Suppressor macrophage treated with lipopolysaccharide for 1 hour (primary cell): ENCODE results near the gene PHF13.
"Not testable (repeated sequence)": the region's sequence is repeated elsewhere in the genome, so short reads cannot be mapped to it uniquely, and the experiment has no call there.

Experiments
- DNase-seq, 3 donors: peaks; one replicate each; pipeline ENCODE4 v3.0.0-alpha.2; 2020 to 2022

Gene PHF13

DNA sequence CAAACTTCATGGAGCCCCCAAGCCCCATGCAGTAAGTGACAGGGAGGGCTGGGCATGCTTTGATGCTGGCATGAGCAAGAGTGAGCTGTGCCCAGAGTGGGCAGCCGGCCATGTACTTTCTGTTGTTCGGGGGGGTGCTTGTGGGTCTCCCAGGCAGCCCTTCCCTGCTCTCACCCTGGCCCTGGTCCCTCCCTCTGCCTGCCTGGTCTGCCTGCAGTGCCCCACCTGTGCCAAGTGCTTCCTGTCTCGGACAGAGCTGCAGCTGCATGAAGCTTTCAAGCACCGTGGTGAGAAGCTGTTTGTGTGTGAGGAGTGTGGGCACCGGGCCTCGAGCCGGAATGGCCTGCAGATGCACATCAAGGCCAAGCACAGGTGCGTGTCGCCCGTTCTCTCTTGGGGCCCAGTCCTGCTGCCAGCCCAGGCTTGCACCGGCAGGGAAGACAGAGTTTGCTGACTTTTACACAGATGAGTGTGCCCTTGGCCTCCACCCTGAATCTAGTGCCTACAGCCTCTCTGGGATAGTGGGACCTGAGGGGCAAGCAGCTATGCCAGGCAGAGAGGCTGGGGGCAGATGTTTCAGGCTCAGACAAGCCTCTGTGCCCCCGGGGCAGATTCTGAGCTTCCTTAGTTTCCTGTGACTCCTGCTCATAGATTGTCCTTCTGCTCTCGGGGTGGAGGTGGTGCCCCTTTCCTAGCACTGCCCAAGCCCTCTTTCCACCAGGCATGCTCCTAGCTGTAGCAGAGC is 26.1 kb upstream of the PHF13 start:
- no peak for DNase-seq

DNA sequence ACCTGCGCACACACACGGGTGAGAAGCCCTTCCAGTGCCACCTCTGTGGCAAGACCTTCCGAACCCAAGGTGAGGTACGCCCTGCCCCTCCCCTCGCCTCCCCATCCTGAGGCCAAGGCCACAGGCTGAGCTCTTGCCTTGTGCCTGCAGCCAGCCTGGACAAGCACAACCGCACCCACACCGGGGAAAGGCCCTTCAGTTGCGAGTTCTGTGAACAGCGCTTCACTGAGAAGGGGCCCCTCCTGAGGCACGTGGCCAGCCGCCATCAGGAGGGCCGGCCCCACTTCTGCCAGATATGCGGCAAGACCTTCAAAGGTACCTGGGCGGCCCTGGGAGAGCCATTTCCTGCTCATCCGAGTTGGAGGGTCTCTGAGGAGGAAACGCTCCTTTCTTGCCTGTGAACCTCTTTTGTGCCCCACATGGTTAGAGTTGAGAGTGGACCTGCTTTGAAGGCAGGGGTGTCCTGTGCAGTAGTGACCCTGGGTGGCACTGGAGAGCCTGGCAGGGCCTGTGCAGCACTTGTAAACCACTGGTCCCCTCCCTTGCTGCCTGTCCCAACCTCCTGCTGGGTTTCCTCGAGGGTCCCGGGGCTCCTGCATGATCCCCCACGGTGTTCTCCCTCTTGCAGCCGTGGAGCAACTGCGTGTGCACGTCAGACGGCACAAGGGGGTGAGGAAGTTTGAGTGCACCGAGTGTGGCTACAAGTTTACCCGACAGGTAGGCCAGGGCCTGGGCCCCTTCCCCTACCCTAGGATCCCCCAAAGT is 25.2 kb upstream of the PHF13 start:
- no peak for DNase-seq

DNA sequence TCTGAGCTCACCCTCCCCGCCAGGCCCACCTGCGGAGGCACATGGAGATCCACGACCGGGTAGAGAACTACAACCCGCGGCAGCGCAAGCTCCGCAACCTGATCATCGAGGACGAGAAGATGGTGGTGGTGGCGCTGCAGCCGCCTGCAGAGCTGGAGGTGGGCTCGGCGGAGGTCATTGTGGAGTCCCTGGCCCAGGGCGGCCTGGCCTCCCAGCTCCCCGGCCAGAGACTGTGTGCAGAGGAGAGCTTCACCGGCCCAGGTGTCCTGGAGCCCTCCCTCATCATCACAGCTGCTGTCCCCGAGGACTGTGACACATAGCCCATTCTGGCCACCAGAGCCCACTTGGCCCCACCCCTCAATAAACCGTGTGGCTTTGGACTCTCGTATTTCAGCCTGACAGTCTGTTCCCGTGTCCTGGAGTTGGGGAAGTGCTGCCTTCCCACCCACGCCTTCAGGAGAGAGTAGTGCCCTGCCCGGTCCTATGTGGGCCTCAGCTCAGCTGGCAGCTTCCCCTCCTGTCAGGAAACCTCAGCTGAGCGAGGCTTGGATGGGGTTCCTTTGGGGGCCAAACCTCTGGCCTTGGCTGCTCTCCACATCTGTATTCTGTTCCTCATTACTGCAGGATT is 24.5 kb upstream of the PHF13 start:
- DNase-seq: peak; percentile 81 to 87 (median 82)

DNA sequence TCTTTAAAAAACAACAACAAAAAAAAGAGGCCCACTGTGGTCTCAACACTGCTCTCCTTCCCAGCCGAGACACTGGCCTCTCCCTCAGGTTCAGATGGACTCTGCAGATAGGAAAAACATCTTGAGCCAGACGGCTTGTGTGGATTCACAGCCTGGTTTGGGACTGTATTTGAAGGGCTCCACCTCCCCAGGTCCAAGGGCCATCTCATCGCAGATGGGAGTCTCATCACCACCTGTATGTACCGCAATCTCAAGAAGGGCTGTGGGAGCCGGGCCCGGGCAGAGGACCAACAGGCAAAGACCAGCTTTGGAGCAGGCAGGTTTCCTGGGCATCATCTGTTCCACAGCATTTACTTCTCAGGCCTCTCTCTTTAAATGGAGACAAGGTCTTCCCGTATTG is 23.5 kb upstream of the PHF13 start:
- DNase-seq: no peak

DNA sequence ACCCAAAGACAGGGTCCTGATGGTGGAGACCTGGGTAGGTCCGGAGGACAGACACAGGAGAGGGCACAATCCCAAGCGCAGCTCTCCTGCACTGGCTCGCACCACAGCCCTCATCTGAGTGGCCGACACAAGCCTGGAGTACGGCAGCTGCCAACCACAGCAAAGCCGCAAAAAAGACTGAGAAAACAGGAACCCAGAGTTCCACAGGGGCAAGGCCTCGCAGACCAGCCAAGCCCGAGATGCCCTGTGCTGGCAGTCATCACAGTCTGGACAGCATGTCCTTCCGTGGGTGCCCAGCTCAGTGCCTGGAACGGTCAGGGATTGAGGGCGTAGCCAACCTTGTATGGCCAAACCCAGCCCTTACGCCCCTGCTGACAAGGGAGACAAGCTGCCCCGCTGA is 22.3 kb upstream of the PHF13 start:
- peak; percentile 56 to 65 (median 64) for DNase-seq

DNA sequence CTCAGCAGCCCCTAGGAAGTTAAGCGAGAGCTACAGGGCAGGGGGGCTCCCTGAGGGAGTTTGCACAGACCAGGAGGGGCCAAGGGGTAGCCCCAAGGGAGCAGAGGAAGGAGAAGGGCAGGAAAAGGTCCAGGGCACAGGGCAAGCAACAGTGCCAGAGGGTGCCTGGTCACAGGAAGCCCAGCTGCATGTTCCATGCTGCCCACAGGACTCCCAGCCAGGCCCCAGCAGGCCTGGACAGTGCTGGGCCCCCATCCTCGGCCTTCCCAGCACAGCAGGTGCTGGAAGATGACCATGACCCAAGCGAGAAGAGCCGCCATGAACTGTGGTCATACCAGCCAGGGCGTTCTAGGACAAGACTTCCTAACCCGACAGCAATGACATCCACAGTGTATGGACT is 21.9 kb upstream of the PHF13 start:
- DNase-seq: no peak

DNA sequence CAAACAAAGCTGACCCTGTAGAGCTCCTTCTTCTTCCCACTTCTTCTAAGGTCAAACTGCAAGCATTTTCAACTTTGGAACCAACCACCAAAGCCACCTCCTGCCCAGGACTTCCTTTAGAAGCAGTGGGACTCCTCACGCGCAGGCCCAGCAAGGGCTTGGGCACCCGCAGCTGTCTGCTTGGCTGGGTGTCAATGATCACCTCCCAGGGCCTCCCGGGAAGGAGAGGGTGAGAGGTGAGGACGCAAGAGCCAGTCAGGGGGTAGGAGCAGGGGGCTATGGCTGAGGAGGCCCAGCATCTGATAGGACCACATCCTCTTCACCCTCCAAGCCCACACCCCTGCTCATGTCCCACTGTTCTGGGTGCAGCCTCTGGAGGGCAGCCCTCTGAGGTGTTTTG is 21.1 kb upstream of the PHF13 start:
- DNase-seq: no peak

DNA sequence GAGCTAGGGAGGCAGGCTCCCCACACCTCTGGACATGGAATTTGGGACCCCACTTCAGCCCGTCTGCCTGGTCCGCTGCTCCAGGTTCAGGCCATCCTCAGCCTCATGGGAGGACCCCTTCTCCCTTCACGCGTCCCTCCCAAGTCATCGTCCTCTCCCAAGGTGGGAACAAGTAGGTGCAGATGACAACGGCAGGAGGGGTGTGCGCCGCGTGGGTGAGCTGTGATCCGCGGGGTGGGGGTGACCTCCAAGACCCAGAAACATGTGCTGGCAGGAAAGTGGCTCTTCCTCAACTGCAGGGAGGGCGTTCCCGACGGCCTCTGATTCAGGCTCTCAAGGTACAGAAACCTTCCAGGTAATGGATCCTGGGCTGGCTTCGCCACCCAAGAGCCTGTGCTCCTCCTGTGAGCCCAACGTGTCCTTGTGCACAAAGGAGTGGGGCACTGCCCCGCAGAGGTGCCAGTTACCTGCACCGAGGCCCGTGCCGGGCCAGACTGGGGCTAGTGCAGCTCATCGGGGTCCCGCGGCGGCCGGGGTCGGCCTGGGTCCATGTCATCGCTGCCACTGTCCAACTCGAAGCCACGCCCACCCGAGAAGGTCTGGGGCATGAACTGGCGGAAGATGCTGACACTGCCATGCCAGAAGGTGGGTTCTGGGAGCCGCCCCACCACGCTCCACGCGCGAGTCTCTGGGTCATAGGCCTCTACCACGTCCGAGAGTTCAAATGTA is 20.5 kb upstream of the PHF13 start:
- DNase-seq: no peak

DNA sequence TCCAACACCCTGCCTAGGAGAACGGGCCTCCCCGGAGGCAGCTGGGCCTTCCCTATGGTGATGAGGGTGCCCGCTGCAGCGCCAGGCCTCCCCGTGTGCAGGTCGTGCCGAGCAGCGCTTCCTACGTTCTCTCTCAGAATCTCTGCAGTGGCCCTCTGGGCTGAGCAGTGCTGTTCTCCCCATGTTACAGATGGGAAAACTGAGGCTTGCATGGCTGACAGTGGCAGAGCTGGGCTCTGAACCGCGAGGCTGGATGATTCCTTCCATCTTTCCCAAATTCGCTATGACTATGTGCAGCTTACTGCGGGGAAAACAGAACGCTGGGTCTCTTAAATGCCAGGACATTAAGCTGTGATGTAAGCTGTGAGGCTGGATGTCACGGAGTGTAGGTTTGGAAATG is 19.7 kb upstream of the PHF13 start:
- DNase-seq: no peak

DNA sequence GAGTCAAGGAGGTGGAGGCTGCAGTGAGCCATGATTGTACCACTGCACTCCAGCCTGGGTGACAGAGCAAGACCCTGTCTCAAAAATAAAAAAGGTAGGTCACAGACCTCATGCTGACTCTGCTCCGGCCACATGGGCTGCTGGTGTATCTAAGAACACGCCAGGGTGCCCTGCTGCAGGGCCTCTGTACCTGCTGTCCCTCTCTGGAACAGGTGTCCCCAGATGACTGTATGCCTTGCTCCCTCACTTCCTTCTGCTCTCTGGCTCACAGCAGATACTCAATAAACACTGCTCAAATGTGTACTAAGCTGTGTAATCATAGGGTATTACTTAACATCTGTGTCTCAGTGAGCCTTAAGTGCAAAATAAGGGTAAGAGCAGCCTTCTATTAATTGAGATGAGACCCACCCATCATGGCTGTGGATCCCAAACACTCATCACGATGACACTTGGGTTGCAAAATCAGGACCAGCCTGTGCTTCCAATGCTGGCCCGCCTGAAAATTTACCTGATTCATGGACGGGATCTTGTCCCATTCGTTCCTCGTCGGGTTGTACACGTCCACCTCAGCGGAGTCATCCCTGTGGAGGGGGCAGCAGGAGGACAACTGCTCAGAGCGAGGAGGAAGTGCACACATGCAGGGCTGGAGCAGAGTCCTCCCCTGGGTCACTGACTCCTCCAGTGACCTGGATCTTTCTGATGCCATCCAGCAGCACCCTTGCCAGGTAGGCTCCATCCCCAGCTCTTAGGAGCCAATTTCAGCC is 18.4 kb upstream of the PHF13 start:
- no peak for DNase-seq

DNA sequence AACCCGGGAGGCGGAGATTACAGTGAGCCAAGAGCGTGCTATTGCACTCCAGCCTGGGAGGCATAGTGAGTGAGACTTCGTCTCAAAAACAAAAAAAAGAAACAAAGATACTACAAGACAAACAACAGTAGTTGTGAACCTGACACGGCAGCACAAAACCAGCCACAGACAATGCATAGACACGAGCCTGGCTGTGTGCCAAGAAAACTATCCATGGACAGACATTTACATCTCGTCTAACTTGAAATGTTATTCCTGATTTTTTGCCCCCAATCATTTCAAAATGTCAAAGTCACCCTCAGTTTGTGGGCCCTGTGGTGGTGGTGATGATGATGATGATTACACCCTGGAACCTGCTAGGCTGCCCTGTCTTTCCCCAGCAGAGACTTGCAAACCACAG is 17.2 kb upstream of the PHF13 start:
- no peak for DNase-seq

DNA sequence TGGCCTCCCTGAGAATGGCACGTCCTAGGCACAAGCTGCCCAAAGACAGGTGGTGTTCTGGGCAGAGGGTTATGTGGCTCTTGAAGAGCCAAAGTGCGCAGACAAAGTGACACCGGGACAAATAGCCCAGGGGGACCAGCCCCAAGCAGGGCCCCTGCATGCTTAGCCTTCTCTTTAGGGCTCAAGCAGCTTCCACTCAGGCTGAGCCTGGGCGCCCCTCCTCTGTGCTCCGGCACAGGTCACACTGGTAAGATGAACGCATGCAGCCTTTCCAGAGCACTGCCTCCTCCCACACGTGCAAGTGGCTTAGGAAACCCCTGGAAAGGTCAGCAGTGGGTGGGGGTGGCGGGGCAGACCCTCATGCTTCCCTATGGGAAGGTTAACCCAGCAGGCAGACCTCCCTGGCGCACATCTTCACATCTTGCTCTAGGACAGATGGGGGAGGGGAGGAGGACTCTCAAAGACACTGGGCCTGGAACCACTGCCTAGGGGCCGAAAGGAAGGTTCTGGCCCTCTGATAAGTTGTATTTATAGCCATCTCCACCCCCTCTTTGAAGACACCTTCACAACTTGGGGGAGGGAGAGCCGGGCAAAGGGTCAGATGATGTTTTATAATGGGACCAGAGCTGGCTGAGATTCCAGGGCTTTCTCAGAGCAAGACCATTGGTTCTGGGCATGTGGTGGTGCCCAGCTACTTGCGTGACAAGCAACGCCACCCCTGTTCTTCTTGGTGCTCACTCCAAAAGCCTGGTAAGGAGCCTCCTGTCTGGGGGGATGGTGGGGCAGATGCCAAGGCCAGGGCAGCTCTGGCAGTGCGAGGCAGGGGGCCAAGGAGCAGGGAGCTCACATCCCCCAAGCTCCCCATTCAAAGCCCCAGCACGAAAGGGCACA is 16.4 kb upstream of the PHF13 start:
- no peak for DNase-seq

DNA sequence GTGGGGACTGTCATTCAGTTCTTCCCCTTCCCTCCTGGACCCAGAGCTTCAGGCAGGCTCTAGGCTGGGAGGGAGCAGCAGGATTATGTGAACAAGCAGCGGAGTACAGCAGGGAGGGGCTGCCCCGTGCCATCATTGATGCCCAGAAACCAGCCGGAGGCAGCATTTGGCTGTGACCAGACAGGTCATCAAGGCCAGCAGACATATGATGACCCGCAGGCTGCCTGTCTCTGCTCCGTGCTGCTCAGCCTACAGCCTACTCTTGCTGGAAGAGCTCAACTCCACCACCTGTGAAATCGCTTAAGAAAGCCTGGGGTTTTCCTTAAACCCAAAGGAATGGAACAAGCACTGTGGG is 15.8 kb upstream of the PHF13 start:
- no peak for DNase-seq

DNA sequence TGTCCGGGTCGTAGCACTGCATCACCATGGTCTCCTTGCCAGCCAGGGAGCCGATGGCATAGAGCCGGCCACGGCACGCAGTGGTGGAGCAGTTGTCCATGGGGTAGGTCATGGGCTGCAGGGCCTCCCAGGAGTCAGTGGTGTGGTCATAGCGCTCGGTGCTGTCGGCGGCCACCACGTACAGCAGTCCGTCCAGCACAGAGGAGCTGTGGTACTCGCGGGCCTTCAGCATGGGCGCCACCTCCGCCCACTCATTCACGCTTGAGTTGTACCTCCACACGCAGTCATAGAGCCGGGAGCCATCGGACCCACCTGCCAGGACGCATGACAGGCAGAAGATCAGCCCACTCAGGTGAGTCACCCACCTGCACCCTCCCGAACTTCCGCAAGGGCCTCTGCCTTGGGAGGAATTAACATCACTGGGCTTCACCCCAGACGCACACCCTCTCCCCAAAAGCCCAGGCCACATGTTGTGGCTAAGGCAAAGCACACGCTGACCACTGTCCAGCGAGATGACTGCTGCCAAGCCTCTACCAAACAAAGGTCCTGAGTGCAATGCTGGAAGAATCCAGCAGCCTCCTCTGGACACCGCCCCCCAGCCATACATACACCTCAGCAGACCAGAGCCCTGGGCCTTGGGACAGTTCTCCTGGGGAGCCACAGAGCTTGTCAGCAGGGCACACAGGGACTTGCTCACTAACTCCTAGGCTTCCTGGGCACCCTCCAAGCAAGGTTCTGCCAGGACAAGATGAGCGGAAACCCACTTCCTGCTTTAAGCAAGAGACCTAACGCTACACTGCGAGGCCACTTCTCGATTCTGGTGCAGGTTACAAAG is 14.2 kb upstream of the PHF13 start:
- peak; percentile 56 to 63 (median 61) for DNase-seq

DNA sequence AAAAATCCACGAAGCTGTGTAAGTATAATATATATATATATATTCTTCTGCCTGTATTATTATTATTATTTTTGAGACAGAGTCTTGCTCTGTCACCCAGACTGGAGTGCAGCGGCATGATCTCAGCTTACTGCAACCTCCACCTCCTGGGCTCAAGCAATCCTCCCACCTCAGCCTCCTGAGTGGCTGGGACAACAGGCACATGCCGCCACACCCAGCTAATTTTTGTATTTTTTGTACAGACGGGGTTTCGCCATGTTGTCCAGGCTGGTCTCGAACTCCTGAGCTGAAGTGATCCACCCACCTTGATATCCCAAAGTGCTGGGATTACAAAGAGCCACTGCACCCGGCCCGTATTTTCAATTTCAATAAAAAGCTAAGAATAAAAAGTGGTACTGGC is 13.5 kb upstream of the PHF13 start:
- DNase-seq: not testable (repeated sequence)

DNA sequence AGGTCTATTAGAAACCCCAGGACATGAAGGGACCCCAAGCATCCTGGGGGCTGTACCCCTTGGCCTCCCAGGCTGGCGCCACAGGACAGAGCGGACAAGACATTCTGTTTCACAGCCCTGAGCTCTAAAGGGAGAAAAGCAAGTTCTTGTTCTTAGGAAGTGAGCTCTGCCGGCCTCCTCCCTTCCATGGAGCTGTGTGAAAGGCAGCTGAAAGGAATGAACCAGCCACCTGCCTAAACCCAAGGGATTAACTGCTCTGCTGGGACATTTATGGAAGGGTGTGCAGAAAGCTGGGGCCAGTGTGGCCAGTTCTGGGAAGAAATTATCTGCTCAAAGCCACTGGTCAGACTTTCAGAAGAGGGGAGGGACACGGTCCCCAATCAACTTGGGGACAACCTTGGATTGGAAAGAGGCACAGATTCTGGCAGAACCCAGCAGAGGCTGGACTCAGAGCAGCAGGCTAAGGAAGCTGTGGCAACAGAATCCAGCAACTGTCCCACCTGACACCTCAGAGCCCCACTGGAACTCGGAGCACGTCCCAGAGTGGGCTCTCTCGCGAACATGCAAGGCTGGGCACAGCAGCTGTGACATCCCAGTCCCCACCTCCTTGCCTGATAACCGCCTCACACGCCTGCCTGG is 13.0 kb upstream of the PHF13 start:
- peak in 2 of 3 donors; percentile 18 to 27 for DNase-seq

DNA sequence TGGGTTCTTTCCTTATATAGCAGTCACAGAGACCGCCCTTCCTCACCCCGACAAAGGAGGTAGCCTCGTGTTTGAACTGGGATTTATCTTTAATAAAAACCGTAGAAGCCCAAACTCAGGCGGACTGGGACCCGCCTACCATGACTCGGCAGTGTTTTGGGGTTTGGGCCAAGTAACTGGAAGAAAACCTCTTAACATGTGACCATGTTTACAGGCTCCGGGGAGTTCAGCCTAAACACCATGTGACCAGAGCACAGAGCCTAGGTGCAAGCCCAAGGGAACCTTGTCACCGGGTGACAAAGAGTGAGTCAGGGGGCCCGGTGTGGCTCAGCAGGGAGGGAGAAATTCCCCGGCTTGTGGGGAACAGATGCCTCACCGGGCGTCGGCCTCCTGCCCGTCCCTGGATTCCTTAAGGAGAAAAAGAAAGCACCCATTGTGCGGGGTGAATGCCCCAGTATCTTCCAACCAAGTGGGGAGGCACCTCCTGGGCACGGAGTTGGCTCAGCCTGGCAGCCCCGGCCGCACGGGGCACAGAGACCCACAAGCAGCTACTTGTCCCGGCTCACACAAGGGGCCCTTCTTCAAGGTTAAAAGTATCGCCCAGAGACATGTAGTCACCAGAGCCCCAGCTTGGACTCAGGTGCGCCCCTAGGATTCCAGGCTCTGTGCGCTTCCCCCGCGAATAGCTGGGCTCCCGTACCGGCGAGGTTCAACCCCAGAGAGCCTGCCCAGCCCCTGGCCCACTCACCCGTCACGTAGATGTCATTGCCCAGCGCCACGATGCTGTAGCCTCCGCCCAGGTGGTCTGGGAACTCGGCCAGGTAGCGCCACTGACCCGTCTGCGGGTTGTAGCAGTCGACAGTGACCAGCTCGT is 12.2 kb upstream of the PHF13 start:
- peak; percentile 93 to 97 (median 94) for DNase-seq

DNA sequence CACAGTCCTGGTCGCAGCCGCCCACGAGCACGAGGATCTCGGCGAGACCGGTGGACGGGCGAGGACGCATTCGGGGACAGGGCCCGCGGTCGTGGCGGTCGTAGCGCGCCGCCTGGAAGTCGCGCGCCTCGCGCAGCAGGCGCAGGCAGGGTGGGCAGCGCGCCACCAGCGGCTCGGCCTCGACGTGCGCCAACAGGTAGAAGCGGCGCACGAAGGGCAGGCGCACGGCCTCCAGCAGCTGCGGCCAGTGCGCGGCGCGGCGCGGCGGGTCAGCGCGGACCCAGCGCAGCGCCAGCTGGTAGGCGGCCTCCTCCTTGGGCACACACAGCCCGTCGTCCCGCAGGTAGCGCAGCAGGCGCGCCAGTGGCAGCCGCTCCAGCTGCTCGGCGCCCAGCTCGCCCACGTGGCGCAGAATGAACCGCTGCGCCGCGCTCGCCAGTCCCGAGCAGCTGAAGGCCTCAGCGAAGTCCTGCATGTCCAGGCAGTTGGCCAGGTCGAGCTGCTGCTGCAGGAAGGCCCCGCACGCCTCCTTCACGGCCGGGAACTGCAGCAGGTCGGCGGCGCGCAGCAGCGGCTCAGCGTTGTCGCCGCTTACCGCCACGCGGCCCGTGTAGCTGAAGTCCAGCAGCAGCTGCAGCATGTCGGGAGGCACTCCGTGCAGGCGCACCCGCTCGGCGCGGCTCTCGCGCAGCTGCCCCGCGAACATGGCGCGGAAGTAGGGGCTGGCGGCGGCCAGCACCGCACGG is 11.4 kb upstream of the PHF13 start:
- peak in 2 of 3 donors; percentile 37 to 53 for DNase-seq
